Pulmonary artery endothelial cell (primary cell): ENCODE results near the gene TSHZ3. TPM values are rescaled to one million over a fixed set of nuclear protein-coding genes. Genes with fewer than 3 reads are reported as not detected.

Source experiments
- DNase-seq: peaks from one replicate; pipeline ENCODE4 v3.0.0-alpha.2; 2011; ENCODE audit warnings: low read depth, low spot score
- total RNA-seq: library from RNA; depleted of rRNA; stranded (reverse); fragments of >200 nt; gene quantifications from 2 replicates; pipeline ENCODE4 v1.2.3, GENCODE V29; 2014

TSHZ3 gene
- total RNA-seq, 1 donor from 2014 or later: 3.0 TPM

DNA sequence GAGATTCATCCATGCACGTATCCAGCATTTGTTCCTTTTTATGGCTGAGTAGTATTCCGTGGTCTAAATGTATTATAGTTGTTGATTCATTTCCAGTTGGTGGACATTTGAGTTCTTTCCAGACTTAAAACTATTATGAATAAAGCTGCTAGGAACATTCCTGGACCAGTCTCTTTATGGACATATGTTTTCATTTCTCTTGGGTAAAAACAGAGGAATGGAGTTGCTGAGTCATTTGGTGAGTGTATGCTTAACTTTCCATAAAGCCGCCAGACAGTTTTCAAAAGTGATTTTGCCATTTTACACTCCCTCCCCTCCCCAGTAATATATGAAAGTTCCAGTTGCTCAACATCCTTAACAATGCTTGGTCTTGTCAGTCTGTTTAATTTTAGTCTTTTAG is 116.4 kb downstream of the TSHZ3 start:
- DNase-seq: no peak

DNA sequence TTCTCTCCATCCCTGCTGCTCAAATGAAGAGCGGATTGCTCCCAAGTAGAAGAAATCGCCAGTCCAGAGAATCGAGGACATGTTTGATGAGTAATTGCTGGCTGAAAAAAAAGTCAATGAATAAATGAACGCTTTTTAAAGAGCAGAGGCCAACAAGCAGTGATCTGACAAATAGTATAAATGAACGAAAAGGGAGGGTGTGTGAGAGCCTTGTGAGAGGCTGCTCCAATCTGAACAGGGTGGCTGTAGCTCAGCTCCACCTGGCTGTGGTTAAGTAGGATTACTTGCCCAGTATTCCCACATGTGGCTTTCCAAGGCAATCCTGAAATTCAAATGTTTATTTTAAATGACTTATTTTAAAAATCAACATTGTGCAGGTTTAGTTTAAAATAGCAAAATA is 117.1 kb downstream of the TSHZ3 start:
- DNase-seq: no peak

DNA sequence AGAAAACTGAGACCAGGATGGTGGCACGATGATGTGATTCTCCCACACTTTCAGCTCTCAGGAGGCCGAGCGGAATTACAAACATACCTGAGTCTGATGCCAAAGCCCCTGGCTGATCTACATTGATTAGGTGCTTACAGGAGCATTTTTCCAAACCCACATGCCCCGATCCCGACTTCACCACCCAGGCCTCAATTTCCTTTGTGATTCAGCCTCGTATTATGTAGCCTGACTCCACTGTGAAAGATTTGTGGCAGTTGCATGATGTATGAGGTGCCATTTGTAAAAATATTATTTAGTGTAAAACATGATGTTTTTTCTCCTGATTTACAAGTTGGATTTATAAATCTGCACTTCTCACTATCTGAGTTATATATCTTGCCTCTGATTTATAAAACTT is 118.0 kb downstream of the TSHZ3 start:
- DNase-seq: no peak

DNA sequence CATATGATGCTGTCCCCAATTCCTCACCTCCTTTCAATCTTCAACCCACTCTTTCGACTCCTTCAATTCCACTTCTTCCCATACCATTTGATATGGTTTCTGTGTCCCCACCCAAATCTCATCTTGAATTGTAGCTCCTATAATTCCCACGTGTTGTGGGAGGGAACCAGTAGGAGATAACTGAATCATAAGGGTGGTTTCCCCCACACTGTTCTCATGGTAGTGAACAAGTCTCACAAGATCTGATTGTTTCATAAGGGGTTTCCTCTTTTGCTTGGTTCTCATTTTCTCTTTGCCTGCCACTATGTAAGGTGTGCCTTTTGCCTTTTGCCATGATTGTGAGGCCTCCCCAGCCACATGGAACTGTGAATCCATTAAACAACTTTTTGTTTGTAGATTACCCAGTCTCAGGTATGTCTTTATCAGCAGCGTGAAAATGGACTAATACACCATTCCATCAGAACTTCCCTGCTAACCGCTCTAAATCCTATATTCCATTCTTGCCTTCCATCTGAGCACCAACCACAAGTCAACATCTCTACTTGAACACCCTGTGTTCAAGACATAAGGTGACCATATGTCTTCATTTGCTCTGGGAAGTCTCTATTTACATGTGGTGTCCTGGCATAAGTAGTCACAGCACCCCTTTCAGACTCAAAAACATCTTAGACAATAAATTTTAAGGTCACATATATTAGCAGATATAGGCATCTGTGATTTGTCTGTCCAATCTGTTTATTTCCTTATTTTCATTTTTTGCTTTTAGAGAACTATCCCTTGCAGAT is 122.9 kb downstream of the TSHZ3 start:
- no peak for DNase-seq
